ENCODE measurements around the gene GKN1. TPM values are rescaled to one million over a fixed set of nuclear protein-coding genes. Genes with fewer than 3 reads are reported as not detected.

GKN1 gene
- total and polyA plus RNA-seq, 2 donors (not counting 3 experiments of a cell fraction or from before 2014, with no cell fraction given), result not detected

- CTCF ChIA-PET, result interaction anchor here (0.7 to 1.9 kb wide), 8 partner anchors 8 to 551 kb away, joined by 3 to 24 read pairs (median 4); no protein-coding TSS in a partner anchor
- POLR2A ChIA-PET, result no interaction called here
- no TSS peak for BruUV-seq (replicated peaks)
- no peaks in the 10 kb centered on the region for H4K20me1 ChIP-seq (replicated peaks; ENCODE audit: control insufficient read depth, extremely low read depth, insufficient read depth, low read length)
- DNase-seq (ENCODE audit: low read depth, low spot score) (peak; percentile 27), FAIRE-seq (peak; percentile 55)
- H3K4me2 ChIP-seq (ENCODE audit: insufficient read depth, low read length), result peak overlapping the region; percentile 95
- dilution Hi-C loops (cut with MboI; ENCODE audit: extremely low pct_ligation_motif_present, low sequenced_read_pairs), result no loop called here
- no peaks in the 10 kb centered on the region for H3K9me1 ChIP-seq (replicated peaks; ENCODE audit: control insufficient read depth, extremely low read depth, insufficient read depth, low read length)
- H3K9me3 ChIP-seq (replicated peaks; ENCODE audit: control insufficient read depth, insufficient read depth, low read length), result no peaks in the 10 kb centered on the region
- no peak overlapping the region for H3K27ac ChIP-seq (ENCODE audit: insufficient read depth, low read depth, low read length)
- no peaks in the 10 kb centered on the region for H3K36me3 ChIP-seq (ENCODE audit: control insufficient read depth in 2 of 2, extremely low read depth in 1 of 2, insufficient read depth in 2 of 2, low read length in 2 of 2)
- H3K79me2 ChIP-seq (ENCODE audit: control insufficient read depth, insufficient read depth, low read length), result no peaks in the 10 kb centered on the region
- H2AFZ ChIP-seq (ENCODE audit: low read depth, low read length), result peak overlapping the region; percentile 91
- no peak for TF ChIP-seq MAX (IDR thresholded peaks at IDR 0.05; ENCODE audit: insufficient read depth, insufficient read length)
- TF ChIP-seq EZH2 (IDR thresholded peaks at IDR 0.05; ENCODE audit: borderline replicate concordance, low read depth, low read length, severe bottlenecking), result peak; percentile 47
- TF ChIP-seq GATA2 (IDR thresholded peaks at IDR 0.05; ENCODE audit: insufficient read depth, insufficient read length, low read depth, low read length), result no peak
- no peak for TF ChIP-seq FOS (IDR thresholded peaks at IDR 0.05; ENCODE audit: borderline replicate concordance, insufficient read depth, low read length)
- peak overlapping the region; percentile 54 to 79 (median 63) for H3K4me3 ChIP-seq (replicated peaks in 1 of 3; ENCODE audit: insufficient read depth in 1 of 3, low read depth in 1 of 3, low read length in 3 of 3)
- peaks cover 7 to 9% of the 10 kb centered on the region in 2 experiments for H3K27me3 ChIP-seq (ENCODE audit: control insufficient read depth in 2 of 2, insufficient read depth in 2 of 2, low read length in 2 of 2)
- H3K9ac ChIP-seq (replicated peaks; ENCODE audit: extremely low read depth, insufficient read depth, low read length), result peak overlapping the region; percentile 50
- intact Hi-C loops (cut with micrococcal nuclease), result loop anchor here (1.0 to 5.0 kb wide), 3 partner anchors 71 to 293 kb away; no protein-coding TSS in a partner anchor
- H3K4me1 ChIP-seq (ENCODE audit: control insufficient read depth, extremely low read depth, insufficient read depth, low read length), result peaks cover 13% of the 10 kb centered on the region
Measured at GRCh38 chr2:69013840-69014821, 39.7 kb downstream of the GKN1 start.

- Histone ChIP-seq H3K9me1 (replicated peaks; ENCODE audit: control insufficient read depth, extremely low read depth, insufficient read depth, low read length) (no peaks in the 10 kb centered on the region), H2AFZ (ENCODE audit: low read depth, low read length) (no peak overlapping the region), H3K27me3 (ENCODE audit: control insufficient read depth in 2 of 2, insufficient read depth in 2 of 2, low read length in 2 of 2) (peaks cover 7 to 9% of the 10 kb centered on the region in 2 experiments), H3K4me2 (ENCODE audit: insufficient read depth, low read length) (no peak overlapping the region), H3K27ac (ENCODE audit: insufficient read depth, low read depth, low read length) (no peak overlapping the region), H3K36me3 (ENCODE audit: control insufficient read depth in 2 of 2, extremely low read depth in 1 of 2, insufficient read depth in 2 of 2, low read length in 2 of 2) (no peaks in the 10 kb centered on the region), H3K9me3 (replicated peaks; ENCODE audit: control insufficient read depth, insufficient read depth, low read length) (no peaks in the 10 kb centered on the region), H4K20me1 (replicated peaks; ENCODE audit: control insufficient read depth, extremely low read depth, insufficient read depth, low read length) (no peaks in the 10 kb centered on the region), H3K4me3 (replicated peaks in 1 of 3; ENCODE audit: insufficient read depth in 1 of 3, low read depth in 1 of 3, low read length in 3 of 3) (no peak overlapping the region), H3K79me2 (ENCODE audit: control insufficient read depth, insufficient read depth, low read length) (no peaks in the 10 kb centered on the region), H3K9ac (replicated peaks; ENCODE audit: extremely low read depth, insufficient read depth, low read length) (no peak overlapping the region), H3K4me1 (ENCODE audit: control insufficient read depth, extremely low read depth, insufficient read depth, low read length) (peaks cover 13% of the 10 kb centered on the region)
- ChIA-PET CTCF (interaction anchor here (1.5 kb wide), 1 partner anchor 9 kb away, joined by 3 read pairs; no protein-coding TSS in a partner anchor), POLR2A (no interaction called here)
- intact Hi-C loops (cut with micrococcal nuclease) (no loop called here), dilution Hi-C loops (cut with MboI; ENCODE audit: extremely low pct_ligation_motif_present, low sequenced_read_pairs) (no loop called here)
- FAIRE-seq, result no peak
- no peak for DNase-seq (ENCODE audit: low read depth, low spot score)
- BruUV-seq (replicated peaks), result no TSS peak
- no peak for TF ChIP-seq MYC (IDR thresholded peaks at IDR 0.05; ENCODE audit: low read depth, low read length)
- no peak for TF ChIP-seq GATA2 (IDR thresholded peaks at IDR 0.05; ENCODE audit: insufficient read depth, insufficient read length, low read depth, low read length)
- no peak for TF ChIP-seq POLR2A (IDR thresholded peaks at IDR 0.05; ENCODE audit: low read depth, low read length)
- TF ChIP-seq MAX (IDR thresholded peaks at IDR 0.05; ENCODE audit: insufficient read depth, insufficient read length), result no peak
- no peak for TF ChIP-seq EZH2 (IDR thresholded peaks at IDR 0.05; ENCODE audit: borderline replicate concordance, low read depth, low read length, severe bottlenecking)
- TF ChIP-seq CTCF (IDR thresholded peaks at IDR 0.05; ENCODE audit: extremely low read depth in 1 of 2, insufficient read depth in 1 of 2, low read depth in 1 of 2, low read length in 2 of 2), result no peak
- no peak for TF ChIP-seq JUN (IDR thresholded peaks at IDR 0.05; ENCODE audit: borderline replicate concordance, insufficient read depth, insufficient read length, low read depth)
- TF ChIP-seq FOS (IDR thresholded peaks at IDR 0.05; ENCODE audit: borderline replicate concordance, insufficient read depth, low read length), result no peak
- TF ChIP-seq POLR2AphosphoS5 (IDR thresholded peaks at IDR 0.05; ENCODE audit: insufficient read depth, low read depth, low read length), result no peak
Measured at GRCh38 chr2:69017080-69017479, 42.6 kb downstream of the GKN1 start.

All from endothelial cell of umbilical vein (primary cell).